ENCODE results near the gene MAML3.

- TF ChIP-seq, protein P1, sequence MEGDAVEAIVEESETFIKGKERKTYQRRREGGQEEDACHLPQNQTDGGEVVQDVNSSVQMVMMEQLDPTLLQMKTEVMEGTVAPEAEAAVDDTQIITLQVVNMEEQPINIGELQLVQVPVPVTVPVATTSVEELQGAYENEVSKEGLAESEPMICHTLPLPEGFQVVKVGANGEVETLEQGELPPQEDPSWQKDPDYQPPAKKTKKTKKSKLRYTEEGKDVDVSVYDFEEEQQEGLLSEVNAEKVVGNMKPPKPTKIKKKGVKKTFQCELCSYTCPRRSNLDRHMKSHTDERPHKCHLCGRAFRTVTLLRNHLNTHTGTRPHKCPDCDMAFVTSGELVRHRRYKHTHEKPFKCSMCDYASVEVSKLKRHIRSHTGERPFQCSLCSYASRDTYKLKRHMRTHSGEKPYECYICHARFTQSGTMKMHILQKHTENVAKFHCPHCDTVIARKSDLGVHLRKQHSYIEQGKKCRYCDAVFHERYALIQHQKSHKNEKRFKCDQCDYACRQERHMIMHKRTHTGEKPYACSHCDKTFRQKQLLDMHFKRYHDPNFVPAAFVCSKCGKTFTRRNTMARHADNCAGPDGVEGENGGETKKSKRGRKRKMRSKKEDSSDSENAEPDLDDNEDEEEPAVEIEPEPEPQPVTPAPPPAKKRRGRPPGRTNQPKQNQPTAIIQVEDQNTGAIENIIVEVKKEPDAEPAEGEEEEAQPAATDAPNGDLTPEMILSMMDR (IDR thresholded peaks at IDR 0.05; ENCODE audit: low read depth, low read length, poor library complexity, severe bottlenecking) = no peak
- no peak for TF ChIP-seq EZH2phosphoT487 (IDR thresholded peaks at IDR 0.05; ENCODE audit: borderline replicate concordance, low read length)
These were observed 61.7 kb downstream of the MAML3 start for GRCh38 chr4:140092094-140092851.

All from DOHH2 (cell line).